SK-N-SH treated with all-trans-retinoic acid at 6 μM for 48 hours (cell line): ENCODE data around the gene PEPD.

ENCODE experiments used
- ATAC-seq: fragments of 200-7000 bp; cut with Tn5 transposase; 3 replicates; pipeline ENCODE4 v1.9.1; 2020; ENCODE audit warnings: mild to moderate bottlenecking, moderate library complexity
- ARNTL ChIP-seq: fragments of 450-650 bp; formaldehyde crosslinking; IDR thresholded peaks from 2 replicates; pipeline ENCODE4 v1.5.0; 2020; ENCODE audit warnings: low read depth, mild to moderate bottlenecking, moderate library complexity, borderline replicate concordance
- BACH2 ChIP-seq: fragments of 250-450 bp; sonication (Bioruptor Pico); IDR thresholded peaks from 2 replicates; pipeline ENCODE4 v1.9.0; 2021; ENCODE audit warnings: mild to moderate bottlenecking, borderline replicate concordance
- CSDC2 ChIP-seq: fragments of 250-450 bp; sonication (Bioruptor Pico); IDR thresholded peaks from 2 replicates; pipeline ENCODE4 v1.5.0; 2020; ENCODE audit warnings: mild to moderate bottlenecking, moderate library complexity
- ESRRG ChIP-seq: fragments of 250-450 bp; sonication (Bioruptor Pico); IDR thresholded peaks from 2 replicates; pipeline ENCODE4 v1.6.1; 2021; ENCODE audit warnings: mild to moderate bottlenecking
- GLIS3 ChIP-seq: fragments of 250-450 bp; sonication (Bioruptor Pico); IDR thresholded peaks from 2 replicates; pipeline ENCODE4 v1.5.0; 2020; ENCODE audit warnings: mild to moderate bottlenecking, moderate library complexity
- ISL1 ChIP-seq: fragments of 250-450 bp; sonication (Bioruptor Pico); IDR thresholded peaks from 2 replicates; pipeline ENCODE4 v2.1.2; 2022; ENCODE audit warnings: mild to moderate bottlenecking, moderate library complexity
- OSR1 ChIP-seq: fragments of 250-450 bp; sonication (Bioruptor Pico); IDR thresholded peaks from 2 replicates; pipeline ENCODE4 v1.8.0; 2022; ENCODE audit warnings: moderate library complexity, mild to moderate bottlenecking, inconsistent platforms
- PPARA ChIP-seq: fragments of 250-450 bp; sonication (Bioruptor Pico); IDR thresholded peaks from 2 replicates; pipeline ENCODE4 v1.5.0; 2020; ENCODE audit warnings: mild to moderate bottlenecking, borderline replicate concordance
- RARB ChIP-seq: fragments of 250-450 bp; sonication (Bioruptor Pico); IDR thresholded peaks from 2 replicates; pipeline ENCODE4 v1.8.0; 2021; ENCODE audit warnings: mild to moderate bottlenecking, moderate library complexity
- SNAI2 ChIP-seq: fragments of 250-450 bp; sonication (Bioruptor Pico); IDR thresholded peaks from 2 replicates; pipeline ENCODE4 v1.5.0; 2020; ENCODE audit warnings: mild to moderate bottlenecking, moderate library complexity
- TCF4 ChIP-seq: fragments of 250-450 bp; sonication (Bioruptor Pico); IDR thresholded peaks from 2 replicates; pipeline ENCODE4 v1.8.0; 2021; ENCODE audit warnings: mild to moderate bottlenecking, moderate library complexity, borderline replicate concordance
- TOX ChIP-seq: fragments of 250-450 bp; sonication (Bioruptor Pico); IDR thresholded peaks from 2 replicates; pipeline ENCODE4 v1.8.0; 2021; ENCODE audit warnings: mild to moderate bottlenecking, moderate library complexity, borderline replicate concordance
- ZC3H10 ChIP-seq: fragments of 250-450 bp; sonication (Bioruptor Pico); IDR thresholded peaks from 2 replicates; pipeline ENCODE4 v1.5.1; 2021; ENCODE audit warnings: mild to moderate bottlenecking, moderate library complexity
- ZFP3 ChIP-seq: fragments of 250-450 bp; sonication (Bioruptor Pico); IDR thresholded peaks from 2 replicates; pipeline ENCODE4 v1.5.0; 2020; ENCODE audit warnings: mild to moderate bottlenecking, moderate library complexity
- ZFP30 ChIP-seq: fragments of 450-650 bp; formaldehyde crosslinking; IDR thresholded peaks from 2 replicates; pipeline ENCODE4 v1.5.0; 2022; ENCODE audit warnings: mild to moderate bottlenecking, moderate library complexity
- ZNF565 ChIP-seq: fragments of 450-650 bp; formaldehyde crosslinking; conservative IDR thresholded peaks from 2 replicates; pipeline ENCODE4 v1.5.0; 2020; ENCODE audit warnings: low read depth, mild to moderate bottlenecking, moderate library complexity
- ZNF70 ChIP-seq: fragments of 450-650 bp; formaldehyde crosslinking; IDR thresholded peaks from 2 replicates; pipeline ENCODE4 v1.5.0; 2020; ENCODE audit warnings: mild to moderate bottlenecking, moderate library complexity
- ZNF8 ChIP-seq: fragments of 450-650 bp; formaldehyde crosslinking; IDR thresholded peaks from 2 replicates; pipeline ENCODE4 v1.5.0; 2020; ENCODE audit warnings: mild to moderate bottlenecking, moderate library complexity
- TF ChIP-seq, protein P1 (sequence below): fragments of 250-450 bp; sonication (Bioruptor Pico); IDR thresholded peaks from 2 replicates; pipeline ENCODE4 v1.8.0; 2021; ENCODE audit warnings: low read depth, mild to moderate bottlenecking, moderate library complexity, borderline replicate concordance
- TF ChIP-seq, protein P2 (sequence below): fragments of 250-450 bp; sonication (Bioruptor Pico); IDR thresholded peaks from 2 replicates; pipeline ENCODE4 v1.5.0; 2020; ENCODE audit warnings: mild to moderate bottlenecking, moderate library complexity
- TF ChIP-seq, protein P3 (sequence below): fragments of 250-450 bp; sonication (Bioruptor Pico); IDR thresholded peaks from 2 replicates; pipeline ENCODE4 v1.5.1; 2020; ENCODE audit warnings: low read depth, mild to moderate bottlenecking, moderate library complexity
- TF ChIP-seq, protein P4 (sequence below): fragments of 250-450 bp; sonication (Bioruptor Pico); IDR thresholded peaks from 2 replicates; pipeline ENCODE4 v1.5.1; 2021; ENCODE audit warnings: mild to moderate bottlenecking, moderate library complexity

Gene PEPD

DNA sequence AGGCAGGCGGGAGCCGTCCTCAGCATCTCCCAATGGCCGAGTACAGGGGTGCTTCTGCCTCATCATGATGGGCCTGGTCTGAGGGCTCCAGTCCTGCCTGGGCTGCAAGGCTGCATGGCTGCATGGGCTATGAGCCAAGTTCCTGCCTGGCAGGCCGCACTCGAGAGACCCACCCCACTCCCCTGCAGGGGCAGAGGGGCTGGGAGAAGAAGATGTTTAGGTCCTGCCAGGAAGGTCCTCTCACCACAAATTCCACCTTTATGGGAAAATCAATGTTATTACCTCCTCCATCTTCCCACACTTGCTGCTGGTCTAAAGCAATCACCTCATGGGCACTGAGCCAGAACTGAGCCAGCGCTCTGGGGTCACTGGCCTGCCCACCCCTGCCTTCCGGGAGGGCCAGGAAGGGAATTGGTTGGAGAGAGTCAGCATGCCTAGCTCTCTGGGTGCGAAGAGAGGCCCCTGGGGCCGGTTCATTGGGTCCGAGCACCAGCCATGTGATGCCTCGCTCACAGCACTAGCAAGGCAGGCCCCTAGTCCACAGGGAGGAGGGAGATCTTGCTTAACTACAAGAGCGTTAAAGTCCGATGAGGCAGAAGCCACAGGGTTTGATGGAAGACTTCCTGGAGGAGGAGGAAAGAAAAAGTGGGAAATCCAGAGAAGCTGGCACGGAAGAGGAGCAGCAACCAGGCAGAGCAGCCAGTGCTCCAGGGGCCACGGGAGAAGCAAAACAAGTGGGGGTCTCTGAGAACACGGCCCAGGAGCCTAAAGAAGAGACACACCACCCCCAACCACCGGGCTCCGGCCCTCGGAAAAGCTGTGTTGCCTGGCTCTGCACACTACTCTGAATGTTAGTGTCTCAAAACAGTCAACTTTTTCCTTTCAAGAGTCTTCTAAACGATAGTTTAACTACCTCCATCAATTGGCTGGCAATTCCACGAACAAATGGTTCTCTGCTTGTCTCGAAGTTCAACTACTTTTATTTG lies 84.9 kb downstream of the PEPD start:
- ATAC-seq: peak; percentile 3; the same call in 1 of the 3 replicates

DNA sequence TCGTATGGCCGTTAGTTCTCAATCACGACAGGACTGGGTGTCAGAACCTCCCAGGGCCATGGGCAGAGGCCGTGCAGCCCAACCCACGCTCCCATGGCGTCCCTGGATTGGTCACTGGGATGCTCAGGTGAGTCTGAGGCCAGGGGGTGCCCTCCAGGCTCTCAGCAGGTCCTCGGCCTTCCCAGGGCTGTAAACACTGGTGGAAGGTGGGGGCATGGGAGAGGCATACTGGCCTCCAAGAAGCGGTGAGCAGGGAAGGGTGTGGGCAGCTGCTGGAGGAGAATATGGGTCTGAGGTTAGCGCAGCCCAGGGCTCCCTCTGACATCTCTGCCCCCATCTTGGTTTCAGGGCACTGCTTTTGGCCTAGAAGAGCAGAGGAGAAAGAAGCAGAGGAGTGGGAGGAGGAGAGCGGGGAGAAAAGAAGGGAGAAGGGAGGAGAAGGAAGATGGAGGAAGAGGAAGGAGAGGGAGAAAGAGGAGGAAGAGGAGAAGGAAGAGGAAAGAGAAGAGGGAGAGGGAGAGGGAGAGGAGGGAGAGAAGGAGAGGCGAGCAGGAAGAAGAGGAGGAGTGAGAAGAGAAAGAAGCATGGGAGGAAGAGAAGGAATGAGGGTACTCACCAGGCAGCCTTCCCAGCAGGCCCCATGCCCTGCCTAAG lies 85.8 kb downstream of the PEPD start:
- TF ChIP-seq GLIS3 (peak; percentile 23; the same call in 1 of the 2 replicates), TCF4 (CRISPR knock-in tag) (no peak), ZFP30 (CRISPR knock-in tag) (no peak), ESRRG (CRISPR knock-in tag) (no peak)
- no peak for ATAC-seq

More for the DNA sequence above, 84.9 kb downstream of the PEPD start:
- TF ChIP-seq, protein P1, sequence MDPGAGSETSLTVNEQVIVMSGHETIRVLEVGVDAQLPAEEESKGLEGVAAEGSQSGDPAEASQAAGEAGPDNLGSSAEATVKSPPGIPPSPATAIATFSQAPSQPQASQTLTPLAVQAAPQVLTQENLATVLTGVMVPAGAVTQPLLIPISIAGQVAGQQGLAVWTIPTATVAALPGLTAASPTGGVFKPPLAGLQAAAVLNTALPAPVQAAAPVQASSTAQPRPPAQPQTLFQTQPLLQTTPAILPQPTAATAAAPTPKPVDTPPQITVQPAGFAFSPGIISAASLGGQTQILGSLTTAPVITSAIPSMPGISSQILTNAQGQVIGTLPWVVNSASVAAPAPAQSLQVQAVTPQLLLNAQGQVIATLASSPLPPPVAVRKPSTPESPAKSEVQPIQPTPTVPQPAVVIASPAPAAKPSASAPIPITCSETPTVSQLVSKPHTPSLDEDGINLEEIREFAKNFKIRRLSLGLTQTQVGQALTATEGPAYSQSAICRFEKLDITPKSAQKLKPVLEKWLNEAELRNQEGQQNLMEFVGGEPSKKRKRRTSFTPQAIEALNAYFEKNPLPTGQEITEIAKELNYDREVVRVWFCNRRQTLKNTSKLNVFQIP (CRISPR knock-in tag): no peak
- no peak for TF ChIP-seq OSR1 (CRISPR knock-in tag)
- no peak for TF ChIP-seq ZNF565
- TF ChIP-seq, protein P2, sequence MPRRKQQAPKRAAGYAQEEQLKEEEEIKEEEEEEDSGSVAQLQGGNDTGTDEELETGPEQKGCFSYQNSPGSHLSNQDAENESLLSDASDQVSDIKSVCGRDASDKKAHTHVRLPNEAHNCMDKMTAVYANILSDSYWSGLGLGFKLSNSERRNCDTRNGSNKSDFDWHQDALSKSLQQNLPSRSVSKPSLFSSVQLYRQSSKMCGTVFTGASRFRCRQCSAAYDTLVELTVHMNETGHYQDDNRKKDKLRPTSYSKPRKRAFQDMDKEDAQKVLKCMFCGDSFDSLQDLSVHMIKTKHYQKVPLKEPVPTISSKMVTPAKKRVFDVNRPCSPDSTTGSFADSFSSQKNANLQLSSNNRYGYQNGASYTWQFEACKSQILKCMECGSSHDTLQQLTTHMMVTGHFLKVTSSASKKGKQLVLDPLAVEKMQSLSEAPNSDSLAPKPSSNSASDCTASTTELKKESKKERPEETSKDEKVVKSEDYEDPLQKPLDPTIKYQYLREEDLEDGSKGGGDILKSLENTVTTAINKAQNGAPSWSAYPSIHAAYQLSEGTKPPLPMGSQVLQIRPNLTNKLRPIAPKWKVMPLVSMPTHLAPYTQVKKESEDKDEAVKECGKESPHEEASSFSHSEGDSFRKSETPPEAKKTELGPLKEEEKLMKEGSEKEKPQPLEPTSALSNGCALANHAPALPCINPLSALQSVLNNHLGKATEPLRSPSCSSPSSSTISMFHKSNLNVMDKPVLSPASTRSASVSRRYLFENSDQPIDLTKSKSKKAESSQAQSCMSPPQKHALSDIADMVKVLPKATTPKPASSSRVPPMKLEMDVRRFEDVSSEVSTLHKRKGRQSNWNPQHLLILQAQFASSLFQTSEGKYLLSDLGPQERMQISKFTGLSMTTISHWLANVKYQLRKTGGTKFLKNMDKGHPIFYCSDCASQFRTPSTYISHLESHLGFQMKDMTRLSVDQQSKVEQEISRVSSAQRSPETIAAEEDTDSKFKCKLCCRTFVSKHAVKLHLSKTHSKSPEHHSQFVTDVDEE (CRISPR knock-in tag): no peak
- no peak for TF ChIP-seq ARNTL (CRISPR knock-in tag)
- TF ChIP-seq ISL1 (CRISPR knock-in tag): no peak
- no peak for TF ChIP-seq TCF4 (CRISPR knock-in tag)
- TF ChIP-seq, all 23 proteins: peak for 0

DNA sequence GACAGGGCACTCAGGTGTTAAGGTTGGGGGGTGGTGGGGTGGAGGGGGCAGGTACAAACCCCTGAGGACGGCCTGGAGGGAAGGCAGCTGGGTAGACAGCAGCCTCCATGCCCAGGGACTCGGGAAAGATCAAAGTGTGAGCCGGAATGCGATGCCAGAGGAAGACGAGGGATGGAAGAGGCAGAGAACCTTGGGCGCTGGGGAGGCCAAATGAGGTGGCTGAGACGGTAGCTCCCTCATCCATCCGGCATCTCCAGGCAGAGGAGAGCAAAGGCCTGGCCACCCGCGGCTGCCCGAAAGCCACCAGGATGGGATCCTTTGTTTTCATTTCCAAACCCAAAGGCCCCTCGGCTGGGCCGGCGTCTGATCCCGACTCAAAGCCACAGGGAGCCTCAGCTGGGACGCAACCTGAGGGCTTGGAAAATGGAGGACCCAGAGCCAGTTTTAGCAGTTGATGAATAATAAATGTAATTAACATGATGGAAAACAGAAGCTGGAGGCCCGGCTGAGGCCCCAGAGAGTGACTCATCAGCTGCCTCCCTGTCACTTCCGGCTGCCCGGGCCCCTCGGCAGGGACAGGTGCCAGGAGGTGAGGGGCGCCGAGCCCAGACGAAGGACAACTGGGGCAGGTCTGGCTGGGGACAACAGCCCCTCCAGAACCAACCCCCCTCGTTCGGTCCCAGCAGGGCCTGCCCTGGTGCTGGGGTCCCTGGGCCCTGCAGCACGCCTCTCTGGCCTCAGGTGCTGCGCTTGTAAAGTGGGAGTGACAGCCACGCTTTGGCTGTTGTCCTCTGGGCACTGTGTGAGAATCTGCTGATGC lies 86.5 kb downstream of the PEPD start:
- peak; percentile 41 for ATAC-seq
- TF ChIP-seq ISL1 (CRISPR knock-in tag) (peak; percentile 74), ZNF70 (CRISPR knock-in tag) (0 out of 2 replicates have a peak, but pooled peaks have one; percentile 49), ZNF8 (CRISPR knock-in tag) (no peak), TCF4 (CRISPR knock-in tag) (peak; percentile 92), OSR1 (CRISPR knock-in tag) (no peak), ZFP30 (CRISPR knock-in tag) (no peak), ESRRG (CRISPR knock-in tag) (no peak), CSDC2 (CRISPR knock-in tag) (peak; percentile 86), RARB (CRISPR knock-in tag) (no peak), ZC3H10 (CRISPR knock-in tag) (peak; percentile 61; the same call in 1 of the 2 replicates), SNAI2 (CRISPR knock-in tag) (peak; percentile 91), TOX (CRISPR knock-in tag) (no peak), ARNTL (CRISPR knock-in tag) (no peak), PPARA (CRISPR knock-in tag) (no peak), ZFP3 (CRISPR knock-in tag) (peak; percentile 79), BACH2 (CRISPR knock-in tag) (no peak)
- TF ChIP-seq, protein P2 (CRISPR knock-in tag): peak; percentile 87
- TF ChIP-seq, protein P3, sequence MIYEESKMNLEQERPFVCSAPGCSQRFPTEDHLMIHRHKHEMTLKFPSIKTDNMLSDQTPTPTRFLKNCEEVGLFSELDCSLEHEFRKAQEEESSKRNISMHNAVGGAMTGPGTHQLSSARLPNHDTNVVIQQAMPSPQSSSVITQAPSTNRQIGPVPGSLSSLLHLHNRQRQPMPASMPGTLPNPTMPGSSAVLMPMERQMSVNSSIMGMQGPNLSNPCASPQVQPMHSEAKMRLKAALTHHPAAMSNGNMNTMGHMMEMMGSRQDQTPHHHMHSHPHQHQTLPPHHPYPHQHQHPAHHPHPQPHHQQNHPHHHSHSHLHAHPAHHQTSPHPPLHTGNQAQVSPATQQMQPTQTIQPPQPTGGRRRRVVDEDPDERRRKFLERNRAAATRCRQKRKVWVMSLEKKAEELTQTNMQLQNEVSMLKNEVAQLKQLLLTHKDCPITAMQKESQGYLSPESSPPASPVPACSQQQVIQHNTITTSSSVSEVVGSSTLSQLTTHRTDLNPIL (CRISPR knock-in tag): no peak
- TF ChIP-seq, protein P1 (CRISPR knock-in tag): no peak
- TF ChIP-seq, protein P4, sequence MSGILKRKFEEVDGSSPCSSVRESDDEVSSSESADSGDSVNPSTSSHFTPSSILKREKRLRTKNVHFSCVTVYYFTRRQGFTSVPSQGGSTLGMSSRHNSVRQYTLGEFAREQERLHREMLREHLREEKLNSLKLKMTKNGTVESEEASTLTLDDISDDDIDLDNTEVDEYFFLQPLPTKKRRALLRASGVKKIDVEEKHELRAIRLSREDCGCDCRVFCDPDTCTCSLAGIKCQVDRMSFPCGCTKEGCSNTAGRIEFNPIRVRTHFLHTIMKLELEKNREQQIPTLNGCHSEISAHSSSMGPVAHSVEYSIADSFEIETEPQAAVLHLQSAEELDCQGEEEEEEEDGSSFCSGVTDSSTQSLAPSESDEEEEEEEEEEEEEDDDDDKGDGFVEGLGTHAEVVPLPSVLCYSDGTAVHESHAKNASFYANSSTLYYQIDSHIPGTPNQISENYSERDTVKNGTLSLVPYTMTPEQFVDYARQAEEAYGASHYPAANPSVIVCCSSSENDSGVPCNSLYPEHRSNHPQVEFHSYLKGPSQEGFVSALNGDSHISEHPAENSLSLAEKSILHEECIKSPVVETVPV (CRISPR knock-in tag): peak; percentile 67; the same call in 1 of the 2 replicates
